Trophoblast cell (in vitro differentiated cells and primary cell): ENCODE data around the gene ANKRD55.

Experiments
- DNase-seq, 2 donors: peaks; one replicate each; pipeline ENCODE4 v3.0.0-alpha.2; 2016
- H2AFZ ChIP-seq: 2 replicates; pipeline ENCODE4 v1.6.1; 2013; ENCODE audit warnings: low read length, moderate library complexity, mild to moderate bottlenecking; ENCODE audit not compliant: insufficient read depth, poor library complexity
- H2AK5ac ChIP-seq: 2 replicates; pipeline ENCODE4 v1.6.1; 2013; ENCODE audit warnings: mild to moderate bottlenecking, low read length
- H2BK120ac ChIP-seq: 2 replicates; pipeline ENCODE4 v1.6.1; 2013; ENCODE audit warnings: low read length, mild to moderate bottlenecking, moderate library complexity; ENCODE audit not compliant: insufficient read depth, poor library complexity
- H2BK12ac ChIP-seq: 2 replicates; pipeline ENCODE4 v1.6.1; 2013; ENCODE audit warnings: mild to moderate bottlenecking, low read length, moderate library complexity
- H2BK5ac ChIP-seq: 2 replicates; pipeline ENCODE4 v1.6.1; 2013; ENCODE audit warnings: low read length, low read depth, moderate library complexity, mild to moderate bottlenecking; ENCODE audit not compliant: poor library complexity
- H3K14ac ChIP-seq: 2 replicates; pipeline ENCODE4 v1.6.1; 2013; ENCODE audit warnings: mild to moderate bottlenecking, low read length
- H3K18ac ChIP-seq: 2 replicates; pipeline ENCODE4 v1.6.1; 2013; ENCODE audit warnings: mild to moderate bottlenecking, low read length
- H3K23ac ChIP-seq: 2 replicates; pipeline ENCODE4 v1.6.1; 2013; ENCODE audit warnings: low read length
- H3K27ac ChIP-seq: 2 replicates; pipeline ENCODE4 v1.5.1; 2013; ENCODE audit warnings: low read depth, mild to moderate bottlenecking, inconsistent platforms, low read length, moderate library complexity
- H3K27me3 ChIP-seq: 2 replicates; pipeline ENCODE4 v1.6.1; 2013; ENCODE audit warnings: inconsistent platforms, mild to moderate bottlenecking, low read length, moderate library complexity; ENCODE audit not compliant: insufficient read depth
- H3K36me3 ChIP-seq, 2 experiments: 1 replicate in 1 of 2; 2 replicates in 1 of 2; pipeline ENCODE4 v1.6.1; 2013; ENCODE audit warnings: low read length in 2 of 2, mild to moderate bottlenecking in 2 of 2, moderate library complexity in 1 of 2; ENCODE audit not compliant: insufficient read depth in 2 of 2, control insufficient read depth in 1 of 2
- H3K4ac ChIP-seq: 2 replicates; pipeline ENCODE4 v1.6.1; 2013; ENCODE audit warnings: low read depth, mild to moderate bottlenecking, low read length, moderate library complexity
- H3K4me1 ChIP-seq, 2 experiments: 1 replicate in 1 of 2; 2 replicates in 1 of 2; pipeline ENCODE4 v1.6.1; 2013; ENCODE audit warnings: low read length in 2 of 2, mild to moderate bottlenecking in 2 of 2, moderate library complexity in 1 of 2; ENCODE audit not compliant: insufficient read depth in 2 of 2, control insufficient read depth in 1 of 2
- H3K4me2 ChIP-seq: 2 replicates; pipeline ENCODE4 v1.6.1; 2013; ENCODE audit warnings: inconsistent platforms, mild to moderate bottlenecking, low read length, moderate library complexity
- H3K4me3 ChIP-seq: 2 replicates; pipeline ENCODE4 v1.5.1; 2013; ENCODE audit warnings: mild to moderate bottlenecking, low read depth, low read length, inconsistent platforms
- H3K79me1 ChIP-seq: one replicate; pipeline ENCODE4 v1.6.1; 2013; ENCODE audit warnings: low read length
- H3K79me2 ChIP-seq: 2 replicates; pipeline ENCODE4 v1.6.1; 2013; ENCODE audit warnings: low read length, mild to moderate bottlenecking; ENCODE audit not compliant: control insufficient read depth, insufficient read depth, poor library complexity
- H3K9ac ChIP-seq: 2 replicates; pipeline ENCODE4 v1.6.1; 2013; ENCODE audit warnings: mild to moderate bottlenecking, low read length
- H3K9me3 ChIP-seq: 2 replicates; pipeline ENCODE4 v1.6.1; 2013; ENCODE audit warnings: low read depth, mild to moderate bottlenecking, control low read depth, inconsistent platforms, low read length; ENCODE audit not compliant: insufficient read depth
- H4K12ac ChIP-seq: 2 replicates; pipeline ENCODE4 v1.6.1; 2013; ENCODE audit warnings: low read depth, mild to moderate bottlenecking, low read length, moderate library complexity
- H4K8ac ChIP-seq: 2 replicates; pipeline ENCODE4 v1.6.1; 2013; ENCODE audit warnings: low read depth, mild to moderate bottlenecking, low read length, moderate library complexity
- H4K91ac ChIP-seq: one replicate; pipeline ENCODE4 v1.6.1; 2013; ENCODE audit warnings: low read depth, mild to moderate bottlenecking, low read length, moderate library complexity
- WGBS: extraction: QIAGEN DNeasy Blood & Tissue Kit; methylation state at CpG from one replicate; pipeline ENCODE4 v1.1.7; 2013; ENCODE audit warnings: missing lambda C conversion rate; ENCODE audit not compliant: insufficient read length, insufficient coverage; ENCODE audit errors: extremely low coverage; 5-methylcytosine and 5-hydroxymethylcytosine counted together

The ANKRD55 gene

DNA sequence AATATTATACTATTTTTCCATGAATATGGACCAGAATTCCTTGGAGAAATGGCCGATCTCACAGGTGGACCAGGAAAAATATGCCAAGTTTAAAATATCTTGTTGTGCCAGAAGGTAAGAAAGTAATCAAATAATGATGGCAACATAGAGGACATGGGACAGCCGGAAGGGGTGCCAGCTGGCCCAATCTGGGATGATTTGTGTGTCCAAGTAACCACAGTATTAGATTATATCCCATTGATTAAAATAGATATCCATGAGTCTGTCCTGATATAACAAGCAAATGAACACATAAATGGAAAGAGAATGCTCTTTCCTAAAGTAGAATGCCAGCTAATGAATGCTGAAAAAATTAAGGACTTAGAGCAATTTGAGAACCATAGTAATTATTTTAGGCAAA lies 39.6 kb upstream of the ANKRD55 start:
- Histone ChIP-seq H4K12ac (no peak overlapping the region), H2BK12ac (no peak overlapping the region), H4K91ac (no peak overlapping the region), H3K4ac (no peak overlapping the region), H3K9me3 (no peaks in the 10 kb centered on the region), H3K23ac (no peak overlapping the region), H3K79me1 (peaks cover 19% of the 10 kb centered on the region), H2AFZ (no peak overlapping the region), H3K4me2 (no peak overlapping the region), H3K14ac (no peak overlapping the region), H3K4me3 (no peak overlapping the region), H3K18ac (no peak overlapping the region), H3K9ac (no peak overlapping the region), H3K4me1 (peaks cover 3 to 11% of the 10 kb centered on the region in 2 experiments), H3K27me3 (no peaks in the 10 kb centered on the region), H3K36me3 (peaks cover 0 to 2% of the 10 kb centered on the region in 2 experiments), H2AK5ac (no peak overlapping the region), H4K8ac (no peak overlapping the region), H2BK120ac (no peak overlapping the region), H2BK5ac (no peak overlapping the region), H3K79me2 (peaks cover 2% of the 10 kb centered on the region), H3K27ac (no peak overlapping the region)
- WGBS, result no CpG with 5 or more reads among the region's 2 CpGs
- no peak for DNase-seq

DNA sequence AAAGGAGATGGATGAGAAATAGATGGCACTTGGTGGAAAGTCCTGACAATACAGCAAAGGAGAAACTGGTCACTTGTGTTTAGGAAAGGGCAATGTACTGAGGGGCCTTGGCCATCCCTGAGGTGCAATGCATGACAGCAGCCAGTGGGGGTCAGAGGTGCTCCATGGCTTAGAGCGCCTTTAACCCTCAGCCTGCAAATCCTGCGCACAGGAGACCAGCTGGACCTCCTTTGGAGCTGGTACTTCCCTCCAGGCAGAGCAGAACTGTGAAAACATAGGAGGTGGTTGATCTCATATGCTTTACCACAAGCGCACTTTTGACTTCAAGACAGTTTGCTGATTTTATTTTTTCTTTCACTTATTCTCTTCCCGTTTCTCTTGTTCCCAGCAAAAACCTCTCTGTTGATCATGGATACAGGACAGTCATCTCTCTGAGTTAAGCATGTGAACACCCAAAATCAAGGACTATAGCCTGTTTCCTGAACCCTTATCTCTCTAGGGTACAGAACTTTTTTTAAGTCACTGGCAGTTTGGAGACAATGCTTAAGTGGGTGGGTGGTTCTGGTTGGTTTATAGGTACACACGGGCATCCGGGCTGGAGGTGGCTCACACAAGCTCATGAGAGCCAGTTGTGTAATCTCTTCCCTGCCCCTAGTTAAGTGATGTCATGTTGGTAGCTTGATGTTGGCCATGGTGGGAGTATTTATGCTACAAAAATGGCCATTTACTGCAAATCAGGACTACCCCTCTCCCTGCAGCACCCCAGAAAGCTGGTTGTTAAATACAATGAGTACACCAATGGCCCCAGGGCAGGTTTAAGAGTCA lies 37.6 kb upstream of the ANKRD55 start:
- H3K4me1 ChIP-seq, result peaks cover 0 to 8% of the 10 kb centered on the region in 2 experiments
- H3K4ac ChIP-seq, result no peak overlapping the region
- peak overlapping the region; percentile 91 for H2BK120ac ChIP-seq
- no peaks in the 10 kb centered on the region for H3K36me3 ChIP-seq
- DNase-seq, result peak; percentile 84 to 92
- peak overlapping the region; percentile 88 for H2AK5ac ChIP-seq
- no peaks in the 10 kb centered on the region for H3K27me3 ChIP-seq
- no peaks in the 10 kb centered on the region for H3K79me2 ChIP-seq
- H2AFZ ChIP-seq, result peak overlapping the region; percentile 35
- H4K12ac ChIP-seq, result no peak overlapping the region
- H3K4me2 ChIP-seq, result no peak overlapping the region
- peak overlapping the region; percentile 24 for H4K8ac ChIP-seq
- H2BK5ac ChIP-seq, result peak overlapping the region; percentile 54
- H3K9ac ChIP-seq, result no peak overlapping the region
- H3K14ac ChIP-seq, result peak overlapping the region; percentile 9
- H3K23ac ChIP-seq, result no peak overlapping the region
- no peak overlapping the region for H3K18ac ChIP-seq
- H3K9me3 ChIP-seq, result no peaks in the 10 kb centered on the region
- H4K91ac ChIP-seq, result peak overlapping the region; percentile 36
- peaks cover 10% of the 10 kb centered on the region for H3K79me1 ChIP-seq
- H2BK12ac ChIP-seq, result peak overlapping the region; percentile 94
- WGBS, result no CpG with 5 or more reads among the region's 6 CpGs
- no peak overlapping the region for H3K27ac ChIP-seq
- no peak overlapping the region for H3K4me3 ChIP-seq

DNA sequence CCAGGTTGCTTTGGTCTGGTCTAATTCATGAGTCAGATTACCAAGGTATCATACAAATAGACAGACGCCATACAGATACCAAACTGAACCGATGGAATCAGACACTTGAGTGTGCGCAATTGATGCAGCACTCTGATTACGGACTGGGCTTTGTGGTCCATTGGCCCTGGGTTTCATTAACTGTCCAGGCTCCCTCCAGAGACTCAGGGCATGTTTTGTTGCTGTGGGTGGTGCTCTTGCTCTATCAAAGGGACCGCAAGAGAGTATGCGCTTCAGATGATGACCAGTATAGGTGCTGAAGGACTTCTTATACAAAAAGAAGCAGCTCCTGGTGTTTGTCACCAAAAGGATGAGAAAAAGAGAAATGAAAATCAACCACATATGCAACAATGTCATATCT lies 36.9 kb upstream of the ANKRD55 start:
- H3K4me1 ChIP-seq, result peaks cover 0 to 8% of the 10 kb centered on the region in 2 experiments
- no peak overlapping the region for H4K91ac ChIP-seq
- H3K4ac ChIP-seq, result no peak overlapping the region
- DNase-seq, result no peak
- no peaks in the 10 kb centered on the region for H3K27me3 ChIP-seq
- H3K9ac ChIP-seq, result no peak overlapping the region
- H3K23ac ChIP-seq, result no peak overlapping the region
- no CpG with 5 or more reads among the region's 6 CpGs for whole genome bisulfite sequencing
- H2AK5ac ChIP-seq, result no peak overlapping the region
- H2BK120ac ChIP-seq, result no peak overlapping the region
- H3K9me3 ChIP-seq, result no peaks in the 10 kb centered on the region
- H4K12ac ChIP-seq, result no peak overlapping the region
- no peaks in the 10 kb centered on the region for H3K36me3 ChIP-seq
- H3K18ac ChIP-seq, result no peak overlapping the region
- no peak overlapping the region for H3K14ac ChIP-seq
- no peak overlapping the region for H2BK5ac ChIP-seq
- H3K4me3 ChIP-seq, result no peak overlapping the region
- no peak overlapping the region for H3K4me2 ChIP-seq
- H3K79me1 ChIP-seq, result peaks cover 10% of the 10 kb centered on the region
- no peaks in the 10 kb centered on the region for H3K79me2 ChIP-seq
- no peak overlapping the region for H4K8ac ChIP-seq
- no peak overlapping the region for H3K27ac ChIP-seq
- H2BK12ac ChIP-seq, result no peak overlapping the region
- no peak overlapping the region for H2AFZ ChIP-seq

DNA sequence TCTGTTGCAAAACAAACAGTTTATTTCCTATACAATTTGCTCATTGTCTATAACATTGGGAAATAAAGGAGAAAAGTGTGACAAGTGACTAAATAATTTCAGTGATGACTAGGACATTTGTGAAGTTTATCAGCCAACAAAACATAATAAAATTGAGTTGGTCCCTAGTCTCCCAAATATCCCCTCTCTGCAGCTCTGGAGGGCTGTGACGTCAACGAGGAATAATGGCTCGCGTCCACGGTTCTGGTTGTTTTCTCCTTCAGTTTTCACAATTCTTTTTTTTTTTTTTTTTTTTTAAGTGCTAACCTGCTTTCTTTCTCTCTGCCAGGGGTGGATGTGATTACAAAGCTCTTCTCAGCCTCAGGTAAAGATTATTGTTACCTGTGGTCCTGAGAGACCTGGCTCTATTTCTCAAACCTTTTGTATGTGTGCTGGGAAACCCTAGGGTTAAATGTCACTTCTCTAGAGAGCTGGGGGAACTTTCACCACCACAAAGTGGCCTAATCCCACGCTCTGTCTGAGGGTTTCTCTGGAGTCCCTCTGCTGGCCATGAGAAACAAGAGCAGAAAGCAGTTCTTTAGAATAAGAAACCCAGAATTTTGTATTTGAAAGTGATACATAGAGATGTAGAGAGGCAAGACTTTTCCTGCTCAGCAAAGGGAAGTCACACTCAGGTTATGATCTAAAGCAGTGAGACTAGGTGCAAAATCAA lies 36.2 kb upstream of the ANKRD55 start:
- Histone ChIP-seq H3K79me2 (no peaks in the 10 kb centered on the region), H3K9ac (no peak overlapping the region), H2BK120ac (no peak overlapping the region), H2BK5ac (no peak overlapping the region), H3K14ac (no peak overlapping the region), H3K79me1 (peaks cover 10% of the 10 kb centered on the region), H3K36me3 (no peaks in the 10 kb centered on the region), H3K9me3 (no peaks in the 10 kb centered on the region), H4K91ac (no peak overlapping the region), H3K4me3 (no peak overlapping the region), H3K4me2 (no peak overlapping the region), H4K8ac (no peak overlapping the region), H3K23ac (no peak overlapping the region), H3K27ac (no peak overlapping the region), H2AFZ (no peak overlapping the region), H3K4me1 (peaks cover 0 to 8% of the 10 kb centered on the region in 2 experiments), H2AK5ac (no peak overlapping the region), H2BK12ac (no peak overlapping the region), H3K27me3 (no peaks in the 10 kb centered on the region), H3K4ac (no peak overlapping the region), H3K18ac (no peak overlapping the region), H4K12ac (no peak overlapping the region)
- DNase-seq, result peak in 1 of 2 donors; percentile 53
- WGBS, result no CpG with 5 or more reads among the region's 6 CpGs
